ENCODE data around the gene ABCA1. TPM values are rescaled to one million over a fixed set of nuclear protein-coding genes. Genes with fewer than 3 reads are reported as not detected.

The ABCA1 gene
- total and polyA plus RNA-seq, 2 of the 13 experiments (the other 11 are each of a cell fraction or from before 2014, with no cell fraction given), result 26.8 to 63.8 TPM

GRCh38 chr9:104927912-104928740 is at the start of gene ABCA1 (continued):
- TF ChIP-seq ZBTB37 (CRISPR knock-in tag; IDR thresholded peaks at IDR 0.05), result no peak; the same call in 1 of the 2 replicates
- TF ChIP-seq RXRA (CRISPR knock-in tag; IDR thresholded peaks at IDR 0.05), result peak; percentile 97
- peak; percentile 40; the same call in 1 of the 2 replicates for TF ChIP-seq ERF (CRISPR knock-in tag; IDR thresholded peaks at IDR 0.05)
- peak; percentile 47; the same call in 1 of the 2 replicates for TF ChIP-seq ZNF609 (CRISPR knock-in tag; IDR thresholded peaks at IDR 0.05; ENCODE audit: borderline replicate concordance)
- TF ChIP-seq MXI1 (IDR thresholded peaks at IDR 0.05; ENCODE audit: borderline replicate concordance, low read depth, low read length), result peak; percentile 79; the same call in 1 of the 3 replicates
- no peak for TF ChIP-seq FOXO4 (CRISPR knock-in tag; conservative IDR thresholded peaks at IDR 0.05)
- TF ChIP-seq ATF7-NPFF (CRISPR knock-in tag; IDR thresholded peaks at IDR 0.05; ENCODE audit: low read depth), result 0 out of 2 replicates have a peak, but pooled peaks have one; percentile 27
- TF ChIP-seq ZNF709 (CRISPR knock-in tag; IDR thresholded peaks at IDR 0.05), result peak; percentile 72; the same call in 1 of the 2 replicates
- TF ChIP-seq ZSCAN20 (CRISPR knock-in tag; IDR thresholded peaks at IDR 0.05; ENCODE audit: borderline replicate concordance), result 0 out of 2 replicates have a peak, but pooled peaks have one; percentile 12
- peak; percentile 1; the same call in 1 of the 2 replicates for TF ChIP-seq SOX5 (CRISPR knock-in tag; IDR thresholded peaks at IDR 0.05; ENCODE audit: borderline replicate concordance)
- 0 out of 2 replicates have a peak, but pooled peaks have one; percentile 10 for TF ChIP-seq ISL2 (CRISPR knock-in tag; IDR thresholded peaks at IDR 0.05)
- peak; percentile 70 for TF ChIP-seq ZNF687 (CRISPR knock-in tag; IDR thresholded peaks at IDR 0.05)
- TF ChIP-seq HNRNPK (IDR thresholded peaks at IDR 0.05; ENCODE audit: low read depth, low read length, poor library complexity, severe bottlenecking), result peak; percentile 61
- TF ChIP-seq TAF1 (CRISPR knock-in tag; IDR thresholded peaks at IDR 0.05), result peak; percentile 59; the same call in 1 of the 2 replicates
- TF ChIP-seq NCOR1 (IDR thresholded peaks at IDR 0.05; ENCODE audit: borderline replicate concordance, low read length), result peak; percentile 46; the same call in 1 of the 2 replicates
- TF ChIP-seq GABPB1 (CRISPR knock-in tag; IDR thresholded peaks at IDR 0.05), result peak; percentile 37
